Adipocyte (in vitro differentiated cells): ENCODE data around the gene ZNF683.
"Not testable (repeated sequence)": the region's sequence is repeated elsewhere in the genome, so short reads cannot be mapped to it uniquely, and the experiment has no call there.

Source experiments
- DNase-seq: peaks from one replicate; pipeline ENCODE4 v3.0.0-alpha.2; 2015; ENCODE audit warnings: low read depth
- H3K27me3 ChIP-seq: replicated peaks from 2 replicates; pipeline ENCODE4 v1.7.0; 2013; ENCODE audit warnings: mild to moderate bottlenecking, low read length, moderate library complexity; ENCODE audit not compliant: control insufficient read depth, insufficient read depth
- H3K36me3 ChIP-seq: 2 replicates; pipeline ENCODE4 v1.7.0; 2013; ENCODE audit warnings: low read length, mild to moderate bottlenecking, moderate library complexity; ENCODE audit not compliant: control insufficient read depth, insufficient read depth, severe bottlenecking
- H3K4me1 ChIP-seq: 2 replicates; pipeline ENCODE4 v1.7.0; 2013; ENCODE audit warnings: mild to moderate bottlenecking, low read length, moderate library complexity; ENCODE audit not compliant: control insufficient read depth, insufficient read depth
- H3K4me3 ChIP-seq: 2 replicates; pipeline ENCODE4 v1.7.0; 2013; ENCODE audit warnings: mild to moderate bottlenecking, low read length, moderate library complexity
- H3K9ac ChIP-seq: 2 replicates; pipeline ENCODE4 v1.7.0; 2013; ENCODE audit warnings: mild to moderate bottlenecking, low read length, moderate library complexity
- H3K9me3 ChIP-seq: 2 replicates; pipeline ENCODE4 v1.7.0; 2013; ENCODE audit warnings: mild to moderate bottlenecking, low read length, moderate library complexity; ENCODE audit not compliant: control insufficient read depth

ZNF683 gene

DNA sequence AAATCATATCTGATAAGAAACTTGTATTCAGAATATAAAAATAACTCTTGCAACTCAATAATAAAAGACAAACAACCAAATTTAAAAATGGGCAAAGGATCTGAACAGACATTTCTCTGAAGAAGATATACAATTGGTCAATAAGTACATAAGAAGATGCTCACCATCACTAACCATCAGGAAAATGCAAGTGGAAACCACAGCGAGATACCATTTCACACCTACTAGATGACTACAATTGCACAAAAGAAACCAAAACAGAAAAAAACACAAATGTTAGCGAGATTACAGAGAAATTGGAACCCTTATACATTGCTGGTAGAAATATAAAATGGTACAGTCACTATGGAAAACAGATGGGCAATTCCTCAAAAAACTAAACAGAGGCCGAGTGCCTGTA is 11.5 kb upstream of the ZNF683 start:
- H3K4me1 ChIP-seq, result peaks cover 11% of the 10 kb centered on the region
- no peak overlapping the region for H3K4me3 ChIP-seq
- H3K9ac ChIP-seq, result no peak overlapping the region
- DNase-seq, result no peak
- no peaks in the 10 kb centered on the region for H3K36me3 ChIP-seq
- H3K27me3 ChIP-seq, result no peaks in the 10 kb centered on the region
- no peaks in the 10 kb centered on the region for H3K9me3 ChIP-seq

DNA sequence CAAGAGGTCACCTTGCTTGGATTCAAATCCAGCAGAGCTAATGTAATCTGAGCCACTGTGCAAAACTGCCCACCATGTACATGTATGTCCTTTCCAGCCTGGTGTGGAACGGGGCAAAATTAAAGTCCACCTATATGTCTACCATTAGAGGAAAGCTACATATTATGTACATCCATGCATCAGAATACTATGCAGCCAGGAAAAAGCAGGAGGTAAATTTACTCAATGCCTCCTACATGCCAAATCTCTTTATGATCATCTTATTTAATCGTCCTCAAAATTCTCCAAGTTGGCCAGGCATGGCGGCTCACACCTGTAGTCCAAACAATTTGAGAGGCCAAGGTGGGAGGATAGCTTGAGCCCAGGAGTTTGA is 6.3 kb upstream of the ZNF683 start:
- no peak for DNase-seq
- Histone ChIP-seq H3K27me3 (no peaks in the 10 kb centered on the region), H3K4me1 (peaks cover 21% of the 10 kb centered on the region), H3K9ac (no peak overlapping the region), H3K9me3 (no peaks in the 10 kb centered on the region), H3K36me3 (no peaks in the 10 kb centered on the region), H3K4me3 (no peak overlapping the region)

DNA sequence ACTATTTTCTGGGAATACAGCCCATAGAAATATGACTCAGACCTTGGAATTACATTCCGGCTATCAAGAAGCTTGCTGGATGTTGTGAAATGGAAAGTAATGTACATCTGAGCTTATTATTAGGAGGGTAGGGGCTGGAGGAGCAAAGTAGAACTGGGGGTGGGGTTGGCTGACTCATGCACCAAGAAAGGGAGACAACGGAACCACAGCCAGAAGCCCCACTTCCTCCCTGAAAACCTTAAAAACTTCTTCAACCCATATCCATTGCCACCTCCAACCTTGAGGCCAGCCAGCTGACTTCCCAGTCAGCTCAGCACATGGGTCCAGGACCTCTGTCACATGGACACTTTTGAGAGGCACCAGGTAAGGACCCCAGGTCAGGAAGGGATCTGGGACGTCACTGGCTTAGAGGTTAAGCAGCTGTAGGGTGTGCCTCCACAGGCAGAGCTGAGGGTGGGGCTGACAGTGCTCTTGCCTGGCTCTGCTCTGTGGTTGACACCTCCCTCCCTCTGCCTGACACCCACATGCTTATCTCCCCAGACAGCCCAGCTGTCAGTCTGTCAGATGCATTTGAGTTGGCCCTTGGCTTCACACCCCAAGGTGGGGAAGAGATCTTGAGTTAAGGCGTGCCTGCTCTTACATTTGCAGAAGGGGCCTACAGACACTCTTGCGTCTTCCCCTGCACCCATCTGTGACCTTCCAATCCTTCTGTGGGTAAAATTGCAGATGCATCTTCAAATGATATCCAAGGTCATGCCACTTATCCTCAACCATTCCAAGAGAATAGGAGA is 5.7 kb upstream of the ZNF683 start:
- Histone ChIP-seq H3K9me3 (no peaks in the 10 kb centered on the region), H3K27me3 (no peaks in the 10 kb centered on the region), H3K4me1 (peaks cover 21% of the 10 kb centered on the region), H3K36me3 (no peaks in the 10 kb centered on the region), H3K4me3 (peak overlapping the region; percentile 5), H3K9ac (peak overlapping the region; percentile 4)
- peak; percentile 95 for DNase-seq

GRCh38 chr1:26376050-26376449 is 3.5 kb upstream of the ZNF683 start:
- Histone ChIP-seq H3K9me3 (peaks cover under 1% of the 10 kb centered on the region), H3K27me3 (no peaks in the 10 kb centered on the region), H3K9ac (no peak overlapping the region), H3K36me3 (no peaks in the 10 kb centered on the region), H3K4me3 (no peak overlapping the region), H3K4me1 (peaks cover 21% of the 10 kb centered on the region)
- no peak for DNase-seq

- peaks cover 2% of the 10 kb centered on the region for H3K9me3 ChIP-seq
- no peak for DNase-seq
- H3K27me3 ChIP-seq, result peaks cover 4% of the 10 kb centered on the region
- no peaks in the 10 kb centered on the region for H3K36me3 ChIP-seq
- H3K4me3 ChIP-seq, result no peak overlapping the region
- H3K4me1 ChIP-seq, result peaks cover 21% of the 10 kb centered on the region
- H3K9ac ChIP-seq, result no peak overlapping the region
Observed at GRCh38 chr1:26375081-26375480, 2.5 kb upstream of the ZNF683 start.

- not testable (repeated sequence) for DNase-seq, H3K4me3 ChIP-seq, H3K36me3 ChIP-seq, H3K27me3 ChIP-seq, H3K9ac ChIP-seq, H3K9me3 ChIP-seq
- peaks cover 21% of the 10 kb centered on the region for H3K4me1 ChIP-seq
Observed at GRCh38 chr1:26374361-26374760, 1.8 kb upstream of the ZNF683 start.

- DNase-seq, result no peak
- peaks cover 4% of the 10 kb centered on the region for H3K27me3 ChIP-seq
Observed at GRCh38 chr1:26373789-26374188, 1.2 kb upstream of the ZNF683 start.

GRCh38 chr1:26373281-26373680 is 731 bp upstream of the ZNF683 start:
- Histone ChIP-seq H3K27me3 (peaks cover 8% of the 10 kb centered on the region), H3K4me1 (peaks cover 15% of the 10 kb centered on the region), H3K4me3 (no peak overlapping the region), H3K36me3 (no peaks in the 10 kb centered on the region), H3K9ac (no peak overlapping the region), H3K9me3 (peaks cover 2% of the 10 kb centered on the region)
- no peak for DNase-seq

More at GRCh38 chr1:26373789-26374188, 1.2 kb upstream of the ZNF683 start:
- peaks cover 20% of the 10 kb centered on the region for H3K4me1 ChIP-seq
- H3K9ac ChIP-seq, result no peak overlapping the region
- no peaks in the 10 kb centered on the region for H3K36me3 ChIP-seq
- no peak overlapping the region for H3K4me3 ChIP-seq
- H3K9me3 ChIP-seq, result peaks cover 2% of the 10 kb centered on the region

- Histone ChIP-seq H3K27me3 (peaks cover 17% of the 10 kb centered on the region), H3K4me1 (peaks cover 5% of the 10 kb centered on the region)
Observed at GRCh38 chr1:26372039-26372438, 511 bp downstream of the ZNF683 start.

GRCh38 chr1:26370591-26371382 is 1.8 kb downstream of the ZNF683 start:
- no peaks in the 10 kb centered on the region for H3K4me1 ChIP-seq
- peaks cover 18% of the 10 kb centered on the region for H3K27me3 ChIP-seq
- no peak overlapping the region for H3K4me3 ChIP-seq
- H3K36me3 ChIP-seq, result no peaks in the 10 kb centered on the region
- no peak overlapping the region for H3K9ac ChIP-seq
- peaks cover 2% of the 10 kb centered on the region for H3K9me3 ChIP-seq
- DNase-seq, result no peak

More at GRCh38 chr1:26372039-26372438, 511 bp downstream of the ZNF683 start:
- DNase-seq, result no peak
- H3K36me3 ChIP-seq, result no peaks in the 10 kb centered on the region
- H3K9ac ChIP-seq, result no peak overlapping the region
- no peak overlapping the region for H3K4me3 ChIP-seq
- peaks cover 2% of the 10 kb centered on the region for H3K9me3 ChIP-seq

GRCh38 chr1:26368486-26368885 is 4.1 kb downstream of the ZNF683 start:
- no peaks in the 10 kb centered on the region for H3K4me1 ChIP-seq
- no peaks in the 10 kb centered on the region for H3K36me3 ChIP-seq
- peaks cover 29% of the 10 kb centered on the region for H3K27me3 ChIP-seq
- no peak overlapping the region for H3K9ac ChIP-seq
- peaks cover 2% of the 10 kb centered on the region for H3K9me3 ChIP-seq
- DNase-seq, result no peak
- H3K4me3 ChIP-seq, result no peak overlapping the region
